Measurements from ENCODE around the gene RFK. TPM values are rescaled to one million over a fixed set of nuclear protein-coding genes. Genes with fewer than 3 reads are reported as not detected.

The RFK gene
- polyA plus RNA-seq, 1 donor (not counting 4 experiments of a cell fraction or from before 2014, with no cell fraction given): 30.1 TPM

DNA sequence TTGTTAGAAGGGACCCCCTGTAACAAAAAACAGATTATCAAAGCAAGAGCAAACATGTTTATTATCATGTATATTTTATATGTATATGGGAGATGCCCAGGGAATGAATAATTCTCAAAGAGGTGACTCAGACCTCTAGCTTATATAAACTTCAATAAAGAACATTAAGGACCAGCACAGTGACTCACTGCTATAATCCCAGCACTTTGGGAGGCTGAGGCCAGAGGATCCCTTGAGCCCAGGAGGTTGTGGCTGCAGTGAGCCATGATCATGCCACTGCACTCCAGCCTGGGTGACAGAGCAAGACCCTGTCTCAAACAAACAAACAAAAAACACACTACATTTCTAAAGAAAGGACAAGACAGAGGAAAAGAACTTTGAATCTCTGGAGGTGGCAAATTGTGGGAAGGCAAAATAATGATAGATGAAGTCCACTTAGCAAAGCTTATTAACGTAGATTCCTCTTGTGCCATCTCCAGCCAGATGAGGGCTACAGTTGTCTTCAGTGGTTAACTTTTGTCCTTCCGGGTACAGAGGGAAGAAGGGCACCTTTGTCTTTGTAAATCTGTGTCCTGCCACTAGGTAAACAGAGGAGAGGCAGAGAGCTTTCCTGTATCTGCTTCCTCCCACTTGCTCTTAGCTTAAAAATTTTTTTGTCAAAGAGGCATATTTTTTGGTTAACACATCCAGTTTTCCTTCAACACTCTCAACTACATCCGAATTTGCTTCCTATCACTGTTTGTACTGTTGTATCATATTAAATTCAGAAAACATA, 7.5 kb upstream of the RFK start:
- Histone ChIP-seq H3K27ac (ENCODE audit: control insufficient read depth, insufficient read depth, low read length) (no peak overlapping the region), H3K9me1 (ENCODE audit: control insufficient read depth, extremely low read depth, insufficient read depth, low read length) (no peaks in the 10 kb centered on the region), H3K79me2 (ENCODE audit: control insufficient read depth, insufficient read depth, low read length) (no peaks in the 10 kb centered on the region), H3K4me1 (ENCODE audit: control insufficient read depth, extremely low read depth, insufficient read depth, low read length) (peaks cover 10% of the 10 kb centered on the region), H2AFZ (ENCODE audit: control insufficient read depth, low read length) (no peak overlapping the region), H3K9me3 (ENCODE audit: control insufficient read depth, low read depth, low read length) (no peaks in the 10 kb centered on the region), H3K4me3 (ENCODE audit: control insufficient read depth in 2 of 3, extremely low read depth in 1 of 3, insufficient read depth in 2 of 3, low read depth in 1 of 3, low read length in 3 of 3) (no peak overlapping the region), H4K20me1 (ENCODE audit: control insufficient read depth, extremely low read depth, insufficient read depth, low read length) (no peaks in the 10 kb centered on the region), H3K9ac (ENCODE audit: control insufficient read depth, extremely low read depth, insufficient read depth, low read length) (no peak overlapping the region), H3K4me2 (ENCODE audit: control insufficient read depth, extremely low read depth, insufficient read depth, low read depth, low read length) (no peak overlapping the region), H3K36me3 (ENCODE audit: control insufficient read depth in 2 of 2, extremely low read depth in 1 of 2, insufficient read depth in 2 of 2, low read length in 2 of 2) (no peaks in the 10 kb centered on the region), H3K27me3 (ENCODE audit: control insufficient read depth, extremely low read depth, insufficient read depth, low read length) (no peaks in the 10 kb centered on the region)
- DNase-seq (ENCODE audit: low read depth, low spot score): no peak
- FAIRE-seq: no peak
- dilution Hi-C loops (cut with MboI; ENCODE audit: extremely low pct_ligation_motif_present, low sequenced_read_pairs): no loop called here
- no peak for TF ChIP-seq EZH2 (IDR thresholded peaks at IDR 0.05; ENCODE audit: low read length)
- TF ChIP-seq, protein P1, sequence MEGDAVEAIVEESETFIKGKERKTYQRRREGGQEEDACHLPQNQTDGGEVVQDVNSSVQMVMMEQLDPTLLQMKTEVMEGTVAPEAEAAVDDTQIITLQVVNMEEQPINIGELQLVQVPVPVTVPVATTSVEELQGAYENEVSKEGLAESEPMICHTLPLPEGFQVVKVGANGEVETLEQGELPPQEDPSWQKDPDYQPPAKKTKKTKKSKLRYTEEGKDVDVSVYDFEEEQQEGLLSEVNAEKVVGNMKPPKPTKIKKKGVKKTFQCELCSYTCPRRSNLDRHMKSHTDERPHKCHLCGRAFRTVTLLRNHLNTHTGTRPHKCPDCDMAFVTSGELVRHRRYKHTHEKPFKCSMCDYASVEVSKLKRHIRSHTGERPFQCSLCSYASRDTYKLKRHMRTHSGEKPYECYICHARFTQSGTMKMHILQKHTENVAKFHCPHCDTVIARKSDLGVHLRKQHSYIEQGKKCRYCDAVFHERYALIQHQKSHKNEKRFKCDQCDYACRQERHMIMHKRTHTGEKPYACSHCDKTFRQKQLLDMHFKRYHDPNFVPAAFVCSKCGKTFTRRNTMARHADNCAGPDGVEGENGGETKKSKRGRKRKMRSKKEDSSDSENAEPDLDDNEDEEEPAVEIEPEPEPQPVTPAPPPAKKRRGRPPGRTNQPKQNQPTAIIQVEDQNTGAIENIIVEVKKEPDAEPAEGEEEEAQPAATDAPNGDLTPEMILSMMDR (optimal IDR thresholded peaks at IDR 0.05 in 1 of 3, IDR thresholded peaks at IDR 0.05 in 1 of 3, conservative IDR thresholded peaks at IDR 0.05 in 1 of 3; ENCODE audit: extremely low read depth in 1 of 3, insufficient read depth in 2 of 3, low read length in 3 of 3): no peak

DNA sequence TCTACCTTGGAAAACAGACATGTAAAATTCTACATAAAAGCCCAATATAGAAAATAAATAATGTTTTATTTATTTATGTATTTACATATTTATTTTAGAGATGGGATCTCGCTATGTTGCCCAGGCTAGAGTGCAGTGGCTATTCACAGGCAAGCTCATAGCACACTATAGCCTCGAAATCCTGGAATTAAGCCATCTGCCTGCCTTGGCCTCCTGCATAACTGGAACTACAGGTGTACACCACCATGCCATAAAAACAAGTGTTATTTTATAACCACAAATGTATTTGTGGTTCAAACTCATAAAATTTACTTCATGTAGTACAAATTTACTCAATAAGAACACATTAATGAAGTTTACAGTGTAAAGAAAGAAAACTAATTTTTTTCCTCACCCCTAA, 7.0 kb upstream of the RFK start:
- Histone ChIP-seq H3K9ac (ENCODE audit: control insufficient read depth, extremely low read depth, insufficient read depth, low read length) (no peak overlapping the region), H3K9me3 (ENCODE audit: control insufficient read depth, low read depth, low read length) (no peaks in the 10 kb centered on the region), H3K27ac (ENCODE audit: control insufficient read depth, insufficient read depth, low read length) (no peak overlapping the region), H3K4me1 (ENCODE audit: control insufficient read depth, extremely low read depth, insufficient read depth, low read length) (peaks cover 10% of the 10 kb centered on the region), H3K79me2 (ENCODE audit: control insufficient read depth, insufficient read depth, low read length) (no peaks in the 10 kb centered on the region), H4K20me1 (ENCODE audit: control insufficient read depth, extremely low read depth, insufficient read depth, low read length) (no peaks in the 10 kb centered on the region), H2AFZ (ENCODE audit: control insufficient read depth, low read length) (no peak overlapping the region), H3K9me1 (ENCODE audit: control insufficient read depth, extremely low read depth, insufficient read depth, low read length) (no peaks in the 10 kb centered on the region), H3K4me3 (ENCODE audit: control insufficient read depth in 2 of 3, extremely low read depth in 1 of 3, insufficient read depth in 2 of 3, low read depth in 1 of 3, low read length in 3 of 3) (no peak overlapping the region), H3K36me3 (ENCODE audit: control insufficient read depth in 2 of 2, extremely low read depth in 1 of 2, insufficient read depth in 2 of 2, low read length in 2 of 2) (no peaks in the 10 kb centered on the region), H3K27me3 (ENCODE audit: control insufficient read depth, extremely low read depth, insufficient read depth, low read length) (no peaks in the 10 kb centered on the region), H3K4me2 (ENCODE audit: control insufficient read depth, extremely low read depth, insufficient read depth, low read depth, low read length) (no peak overlapping the region)
- no peak for TF ChIP-seq EZH2 (IDR thresholded peaks at IDR 0.05; ENCODE audit: low read length)
- TF ChIP-seq, protein P1 (optimal IDR thresholded peaks at IDR 0.05 in 1 of 3, IDR thresholded peaks at IDR 0.05 in 1 of 3, conservative IDR thresholded peaks at IDR 0.05 in 1 of 3; ENCODE audit: extremely low read depth in 1 of 3, insufficient read depth in 2 of 3, low read length in 3 of 3): no peak
- FAIRE-seq (no peak), DNase-seq (ENCODE audit: low read depth, low spot score) (no peak)
- dilution Hi-C loops (cut with MboI; ENCODE audit: extremely low pct_ligation_motif_present, low sequenced_read_pairs): no loop called here
